Endodermal cell (in vitro differentiated cells): Measurements from ENCODE around the gene FGFR2. TPM values are rescaled to one million over a fixed set of nuclear protein-coding genes. Genes with fewer than 3 reads are reported as not detected.
A peak's percentile ranks its signal among the peaks of the same experiment; 100 is the strongest.

ENCODE experiments used
- DNase-seq: peaks from one replicate; pipeline ENCODE4 v3.0.0-alpha.2; 2017
- H3K27ac ChIP-seq: 2 replicates; pipeline ENCODE4 v1.5.1; 2013; ENCODE audit warnings: mild to moderate bottlenecking, low read depth, low read length, moderate library complexity
- H3K27me3 ChIP-seq: 2 replicates; pipeline ENCODE4 v1.6.1; 2013; ENCODE audit warnings: mild to moderate bottlenecking, low read length, moderate library complexity; ENCODE audit not compliant: insufficient read depth, control insufficient read depth, poor library complexity, severe bottlenecking
- H3K36me3 ChIP-seq: 2 replicates; pipeline ENCODE4 v1.7.0; 2013; ENCODE audit warnings: mild to moderate bottlenecking, low read length, moderate library complexity; ENCODE audit not compliant: control insufficient read depth, insufficient read depth
- H3K4me1 ChIP-seq: one replicate; pipeline ENCODE4 v1.7.0; 2013; ENCODE audit warnings: low read length; ENCODE audit not compliant: control insufficient read depth, insufficient read depth
- H3K4me3 ChIP-seq: 2 replicates; pipeline ENCODE4 v1.5.1; 2013; ENCODE audit warnings: mild to moderate bottlenecking, low read length, moderate library complexity
- H3K9ac ChIP-seq: 2 replicates; pipeline ENCODE4 v1.6.1; 2013; ENCODE audit warnings: mild to moderate bottlenecking, low read length, moderate library complexity; ENCODE audit not compliant: poor library complexity, severe bottlenecking; ENCODE audit errors: extremely low read depth
- H3K9me3 ChIP-seq: 2 replicates; pipeline ENCODE4 v1.6.1; 2013; ENCODE audit warnings: mild to moderate bottlenecking, low read length, moderate library complexity; ENCODE audit not compliant: control insufficient read depth
- H3K27ac Mint-ChIP-seq: 2 replicates; pipeline ENCODE4 v1.8.0; 2020; ENCODE audit warnings: mixed read lengths
- H3K27me3 Mint-ChIP-seq: 2 replicates; pipeline ENCODE4 v1.8.0; 2021; ENCODE audit warnings: mild to moderate bottlenecking, mixed read lengths; ENCODE audit not compliant: insufficient read depth
- H3K36me3 Mint-ChIP-seq: 2 replicates; pipeline ENCODE4 v1.8.0; 2020; ENCODE audit warnings: low read depth, mixed read lengths
- H3K4me1 Mint-ChIP-seq: 2 replicates; pipeline ENCODE4 v1.8.0; 2020; ENCODE audit warnings: mixed read lengths
- H3K4me3 Mint-ChIP-seq: 2 replicates; pipeline ENCODE4 v1.8.0; 2020; ENCODE audit warnings: mild to moderate bottlenecking, moderate library complexity, mixed read lengths
- H3K9me3 Mint-ChIP-seq: 2 replicates; pipeline ENCODE4 v1.8.0; 2020; ENCODE audit warnings: mild to moderate bottlenecking, mixed read lengths
- CTCF ChIP-seq: fragments of 200-600 bp; sonication (generic); conservative IDR thresholded peaks from 2 replicates; pipeline ENCODE4 v1.5.0; 2021; ENCODE audit warnings: antibody characterized with exemption, mild to moderate bottlenecking
- WGBS, 2 experiments: methylation state at CpG; one replicate each; pipeline versions ENCODE4 v1.1.5 to v1.1.7; 2013; ENCODE audit warnings: missing lambda C conversion rate in 2 of 2, mixed read lengths in 1 of 2; ENCODE audit not compliant: insufficient coverage in 1 of 2, insufficient read length in 1 of 2; 5-methylcytosine and 5-hydroxymethylcytosine counted together
- total RNA-seq, 2 donors: library from RNA; stranded (reverse); fragmentation: NEBNext Ultra II Directional in 1 of 2; extraction: Animal tissue kit (Norgen Biotek cat#: 25700) in 1 of 2; gene quantifications; 2 replicates in 1 of 2; 3 replicates in 1 of 2; pipeline ENCODE4 v1.2.1, GENCODE V29; 2021

The FGFR2 gene
- total RNA-seq, 2 donors from 2014 or later, result 56.5 to 77.0 TPM

- no peak overlapping the region for H3K4me3 ChIP-seq
- no peaks in the 10 kb centered on the region for H3K9me3 Mint-ChIP-seq
- no peaks in the 10 kb centered on the region for H3K27me3 ChIP-seq
- H3K4me1 ChIP-seq, result peaks cover 16% of the 10 kb centered on the region
- peaks cover 48% of the 10 kb centered on the region for H3K4me1 Mint-ChIP-seq
- H3K36me3 ChIP-seq, result no peaks in the 10 kb centered on the region
- no peak overlapping the region for H3K27ac ChIP-seq
- DNase-seq, result peak; percentile 53
- no peaks in the 10 kb centered on the region for H3K27me3 Mint-ChIP-seq
- no peak overlapping the region for H3K4me3 Mint-ChIP-seq
- H3K36me3 Mint-ChIP-seq, result no peaks in the 10 kb centered on the region
- H3K27ac Mint-ChIP-seq, result no peak overlapping the region
- no peaks in the 10 kb centered on the region for H3K9me3 ChIP-seq
- WGBS, 2 experiments, result 59 to 87% methylated on average over 7 to 8 of the region's 8 CpGs
- no peak overlapping the region for H3K9ac ChIP-seq
- TF ChIP-seq CTCF, result no peak
These were observed 153.6 kb downstream of the FGFR2 start for GRCh38 chr10:121444520-121445165.

GRCh38 chr10:121442086-121442935 lies 155.9 kb downstream of the FGFR2 start:
- H3K9ac ChIP-seq, result no peak overlapping the region
- H3K4me3 Mint-ChIP-seq, result no peak overlapping the region
- H3K27ac ChIP-seq, result no peak overlapping the region
- H3K4me1 Mint-ChIP-seq, result peaks cover 41% of the 10 kb centered on the region
- H3K27me3 Mint-ChIP-seq, result no peaks in the 10 kb centered on the region
- WGBS, 2 experiments, result 57 to 86% methylated on average over 1 to 5 of the region's 5 CpGs
- peaks cover 11% of the 10 kb centered on the region for H3K4me1 ChIP-seq
- no peaks in the 10 kb centered on the region for H3K9me3 Mint-ChIP-seq
- H3K4me3 ChIP-seq, result no peak overlapping the region
- no peaks in the 10 kb centered on the region for H3K36me3 Mint-ChIP-seq
- DNase-seq, result no peak
- no peaks in the 10 kb centered on the region for H3K36me3 ChIP-seq
- no peak overlapping the region for H3K27ac Mint-ChIP-seq
- H3K9me3 ChIP-seq, result no peaks in the 10 kb centered on the region
- no peak for TF ChIP-seq CTCF
- H3K27me3 ChIP-seq, result no peaks in the 10 kb centered on the region

GRCh38 chr10:121440461-121440860 lies 157.8 kb downstream of the FGFR2 start:
- Mint-ChIP-seq H3K36me3 (no peaks in the 10 kb centered on the region), H3K4me3 (no peak overlapping the region), H3K4me1 (peaks cover 58% of the 10 kb centered on the region), H3K27me3 (no peaks in the 10 kb centered on the region), H3K27ac (no peak overlapping the region), H3K9me3 (no peaks in the 10 kb centered on the region)
- Histone ChIP-seq H3K36me3 (no peaks in the 10 kb centered on the region), H3K4me3 (no peak overlapping the region), H3K27me3 (no peaks in the 10 kb centered on the region), H3K9me3 (no peaks in the 10 kb centered on the region), H3K27ac (no peak overlapping the region), H3K4me1 (peaks cover 20% of the 10 kb centered on the region), H3K9ac (no peak overlapping the region)
- WGBS, 2 experiments, result 98 to 100% methylated on average over 2 of the region's 2 CpGs
- no peak for TF ChIP-seq CTCF
- no peak for DNase-seq
